Mucosa of descending colon (tissue), 3 donors: ENCODE data around the gene VCAM1. TPM values are rescaled to one million over a fixed set of nuclear protein-coding genes. Genes with fewer than 3 reads are reported as not detected.

Experiments
- ATAC-seq: fragments of 200-7000 bp; cut with Tn5 transposase; one replicate; pipeline ENCODE4 v1.9.1; 2020; ENCODE audit warnings: mild to moderate bottlenecking, moderate library complexity
- DNase-seq, 3 donors: peaks; one replicate each; pipeline ENCODE4 v3.0.0-alpha.2; 2020
- H3K36me3 ChIP-seq: fragments of 200-600 bp; one replicate; pipeline ENCODE4 v1.8.0; 2021; ENCODE audit warnings: low read depth, mild to moderate bottlenecking
- H3K4me1 ChIP-seq: fragments of 200-600 bp; one replicate; pipeline ENCODE4 v1.8.0; 2021; ENCODE audit warnings: low read depth, mild to moderate bottlenecking
- H3K4me3 ChIP-seq: fragments of 200-600 bp; one replicate; pipeline ENCODE4 v1.8.0; 2021; ENCODE audit warnings: mild to moderate bottlenecking
- H3K9me3 ChIP-seq: fragments of 200-600 bp; one replicate; pipeline ENCODE4 v1.8.0; 2021; ENCODE audit warnings: mild to moderate bottlenecking
- intact Hi-C, 2 donors: fragments of 100-400 bp; cut with DNase I in 1 of 2; cut with micrococcal nuclease in 1 of 2; formaldehyde crosslinking; loops; one replicate each; pipeline versions ENCODE4 v1.11.0 to v1.11.1; 2022; cut with DNase I, micrococcal nuclease
- total RNA-seq, 3 donors: library from RNA; stranded (reverse); fragmentation: NEBNext Ultra II Directional in 2 of 3; extraction: Animal tissue kit (Norgen Biotek cat#: 25700) in 2 of 3; gene quantifications; one replicate each; pipeline versions ENCODE4 v1.2.1 to v1.2.4, GENCODE V29; 2021 to 2023
- TF ChIP-seq, protein P1 (sequence below): fragments of 200-600 bp; IDR thresholded peaks from one replicate; pipeline ENCODE4 v1.8.0; 2022; ENCODE audit warnings: antibody characterized with exemption, mild to moderate bottlenecking
- donor health status: DM: no; HTN: no; CAD: no; lungs with moderate emphysema.
- donor health status: DM: no; HTN: no; CAD: no.
- donor health status: DM: no; HTN: yes; CAD: no.

The VCAM1 gene
- total RNA-seq, 3 donors from 2014 or later, result 4.0 to 9.4 (median 6.5) TPM

DNA sequence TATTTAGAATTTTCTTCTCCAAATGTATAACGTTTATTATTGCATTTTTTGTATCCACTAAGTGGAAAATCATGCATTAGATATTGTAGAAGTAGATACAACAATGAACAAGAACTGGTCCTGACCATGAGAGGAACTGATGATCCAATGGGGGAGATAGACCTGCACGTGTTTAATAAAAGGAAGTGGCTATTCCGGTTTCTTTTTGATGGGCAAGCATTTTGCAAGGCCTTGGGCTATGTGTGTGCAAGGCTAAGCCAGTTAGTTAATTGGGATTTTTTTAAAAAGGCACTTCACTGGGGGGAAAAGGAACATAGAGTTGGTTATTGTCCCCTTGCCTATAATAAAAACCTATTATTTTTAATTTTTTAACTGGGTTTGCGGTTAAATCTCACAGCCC, 961 bp upstream of the VCAM1 start:
- DNase-seq (no peak), ATAC-seq (peak; percentile 21)
- Histone ChIP-seq H3K4me1 (no peaks in the 10 kb centered on the region), H3K36me3 (no peaks in the 10 kb centered on the region), H3K9me3 (no peaks in the 10 kb centered on the region), H3K4me3 (no peak overlapping the region)
- intact Hi-C loops, result no loop called here
- TF ChIP-seq, protein P1, sequence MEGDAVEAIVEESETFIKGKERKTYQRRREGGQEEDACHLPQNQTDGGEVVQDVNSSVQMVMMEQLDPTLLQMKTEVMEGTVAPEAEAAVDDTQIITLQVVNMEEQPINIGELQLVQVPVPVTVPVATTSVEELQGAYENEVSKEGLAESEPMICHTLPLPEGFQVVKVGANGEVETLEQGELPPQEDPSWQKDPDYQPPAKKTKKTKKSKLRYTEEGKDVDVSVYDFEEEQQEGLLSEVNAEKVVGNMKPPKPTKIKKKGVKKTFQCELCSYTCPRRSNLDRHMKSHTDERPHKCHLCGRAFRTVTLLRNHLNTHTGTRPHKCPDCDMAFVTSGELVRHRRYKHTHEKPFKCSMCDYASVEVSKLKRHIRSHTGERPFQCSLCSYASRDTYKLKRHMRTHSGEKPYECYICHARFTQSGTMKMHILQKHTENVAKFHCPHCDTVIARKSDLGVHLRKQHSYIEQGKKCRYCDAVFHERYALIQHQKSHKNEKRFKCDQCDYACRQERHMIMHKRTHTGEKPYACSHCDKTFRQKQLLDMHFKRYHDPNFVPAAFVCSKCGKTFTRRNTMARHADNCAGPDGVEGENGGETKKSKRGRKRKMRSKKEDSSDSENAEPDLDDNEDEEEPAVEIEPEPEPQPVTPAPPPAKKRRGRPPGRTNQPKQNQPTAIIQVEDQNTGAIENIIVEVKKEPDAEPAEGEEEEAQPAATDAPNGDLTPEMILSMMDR, result no peak

DNA sequence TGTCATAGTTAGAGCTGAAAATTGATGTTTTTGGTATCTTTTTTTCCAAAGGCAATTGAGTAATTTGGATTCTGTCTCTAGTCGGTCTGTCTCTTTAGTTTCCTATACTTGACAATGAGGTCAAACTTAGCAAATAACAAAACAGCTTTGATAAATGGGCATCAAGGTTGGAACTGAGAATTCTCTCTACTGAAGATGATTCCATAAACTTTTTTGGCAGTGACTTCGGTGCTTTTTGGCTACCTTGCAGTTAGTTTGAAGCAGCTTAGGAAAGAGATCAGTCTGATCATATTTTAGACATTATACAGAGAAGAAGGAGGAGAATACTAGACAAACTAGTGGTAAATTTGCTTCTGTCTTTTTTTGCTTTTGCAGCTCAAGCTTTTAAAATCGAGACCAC, 559 bp downstream of the VCAM1 start:
- ATAC-seq, result no peak
- intact Hi-C loops, result no loop called here
- TF ChIP-seq, protein P1, result no peak

DNA sequence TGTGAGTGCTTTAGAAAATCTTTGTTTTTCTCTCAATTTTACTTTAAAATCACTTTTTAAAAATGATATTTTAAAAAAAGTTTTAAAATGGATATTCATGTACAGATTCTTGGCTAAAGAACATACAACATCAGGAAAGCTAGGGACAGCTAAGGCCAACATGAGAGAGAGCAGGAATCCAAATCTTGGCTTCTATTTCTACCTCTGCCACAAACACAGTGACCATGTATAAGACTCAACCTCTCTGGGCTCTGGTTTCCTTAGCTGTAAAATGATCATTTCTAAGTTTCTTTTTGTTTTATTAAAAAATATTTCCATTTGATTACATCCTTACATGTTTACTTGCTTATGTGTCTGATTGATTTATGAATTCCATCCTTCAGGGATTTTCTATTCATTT, 1.2 kb downstream of the VCAM1 start:
- ATAC-seq (no peak), DNase-seq (no peak)
- TF ChIP-seq, protein P1, result no peak
- Histone ChIP-seq H3K4me1 (no peaks in the 10 kb centered on the region), H3K9me3 (no peaks in the 10 kb centered on the region), H3K4me3 (no peak overlapping the region), H3K36me3 (no peaks in the 10 kb centered on the region)
- intact Hi-C loops, result no loop called here

More for the DNA sequence above, 559 bp downstream of the VCAM1 start:
- Histone ChIP-seq H3K9me3 (no peaks in the 10 kb centered on the region), H3K36me3 (no peaks in the 10 kb centered on the region), H3K4me3 (no peak overlapping the region), H3K4me1 (no peaks in the 10 kb centered on the region)
- no peak for DNase-seq

DNA sequence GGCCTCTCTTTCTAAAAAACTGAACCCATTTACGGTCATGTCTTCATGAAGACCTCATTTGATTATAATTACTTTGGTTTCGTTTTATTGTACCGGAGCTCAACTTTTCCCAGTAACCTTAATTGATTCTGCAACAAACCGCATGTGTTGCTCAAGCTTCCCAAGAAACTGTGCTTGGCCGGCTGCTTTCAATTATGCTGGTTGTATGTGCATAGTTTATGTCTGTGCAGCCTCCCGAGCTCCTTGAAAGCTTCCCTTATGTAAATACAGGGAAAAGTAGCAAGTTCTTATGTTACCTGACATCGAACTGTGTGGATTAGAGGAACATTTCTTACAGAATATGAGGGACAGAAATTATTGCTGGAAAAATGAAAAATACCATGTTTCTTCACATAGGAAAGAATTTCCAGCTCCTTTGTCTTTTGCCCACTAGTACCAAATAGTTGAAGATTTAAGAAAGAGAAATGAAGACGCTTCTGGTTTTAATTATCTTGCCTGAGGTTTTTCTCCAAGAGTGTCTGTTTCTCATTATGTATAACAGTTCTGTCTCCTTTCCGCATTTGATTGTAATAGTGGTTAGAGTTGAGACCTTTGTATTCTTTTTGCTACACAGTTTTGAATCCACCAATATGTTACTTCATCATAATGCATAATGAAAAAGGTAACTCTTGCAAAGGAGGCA, 2.1 kb downstream of the VCAM1 start:
- Histone ChIP-seq H3K9me3 (no peaks in the 10 kb centered on the region), H3K4me1 (no peaks in the 10 kb centered on the region), H3K36me3 (no peaks in the 10 kb centered on the region), H3K4me3 (no peak overlapping the region)
- DNase-seq (peak in 1 of 3 donors; percentile 23), ATAC-seq (peak; percentile 17)
- TF ChIP-seq, protein P1, result no peak
- intact Hi-C loops, result no loop called here

DNA sequence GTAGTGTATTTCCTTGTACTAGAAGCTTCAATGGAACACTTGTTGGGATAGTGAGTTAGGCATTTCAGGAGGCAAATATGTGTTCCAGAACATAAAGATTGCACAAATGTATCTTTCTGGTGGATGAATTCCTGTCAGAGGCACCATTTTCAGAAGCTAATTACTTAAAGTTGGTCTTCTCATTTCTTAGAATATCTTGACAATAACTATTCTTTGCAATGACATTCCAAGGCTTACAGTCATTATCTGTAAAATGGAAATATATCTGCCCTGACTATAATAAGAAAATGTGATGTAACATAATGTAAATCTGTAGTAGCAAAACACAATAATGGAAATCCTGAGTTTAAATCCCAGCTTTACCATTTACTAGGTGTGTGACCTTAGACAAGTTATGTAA, 2.7 kb downstream of the VCAM1 start:
- no peaks in the 10 kb centered on the region for H3K36me3 ChIP-seq
- H3K9me3 ChIP-seq, result no peaks in the 10 kb centered on the region
- intact Hi-C loops, result no loop called here
- DNase-seq, result no peak
- no peak overlapping the region for H3K4me3 ChIP-seq
- TF ChIP-seq, protein P1, result no peak
- ATAC-seq, result no peak
- H3K4me1 ChIP-seq, result no peaks in the 10 kb centered on the region

DNA sequence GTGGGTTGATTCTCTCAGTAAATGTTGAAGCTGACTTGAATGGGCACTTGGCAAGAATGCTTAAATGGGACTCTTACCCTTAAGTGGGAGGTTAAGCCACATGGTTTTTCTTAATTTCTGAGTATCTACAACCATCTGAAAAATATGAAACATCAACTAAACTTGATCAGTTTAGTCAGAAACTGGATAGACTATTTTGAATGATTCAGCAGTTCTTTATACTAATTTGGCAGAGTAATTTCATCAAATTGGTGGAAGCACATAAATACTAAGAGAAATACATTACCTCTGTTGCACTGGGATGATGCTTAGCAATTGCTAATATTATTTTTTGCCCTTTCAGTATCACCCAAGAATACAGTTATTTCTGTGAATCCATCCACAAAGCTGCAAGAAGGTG, 4.7 kb downstream of the VCAM1 start:
- TF ChIP-seq, protein P1, result no peak
- no peak overlapping the region for H3K4me3 ChIP-seq
- H3K9me3 ChIP-seq, result no peaks in the 10 kb centered on the region
- intact Hi-C loops, result no loop called here
- no peaks in the 10 kb centered on the region for H3K4me1 ChIP-seq
- no peaks in the 10 kb centered on the region for H3K36me3 ChIP-seq
- DNase-seq (no peak), ATAC-seq (no peak)
